ENCODE data around the gene GFER.
"Not testable (repeated sequence)": the region's sequence is repeated elsewhere in the genome, so short reads cannot be mapped to it uniquely, and the experiment has no call there.

The GFER gene

DNA sequence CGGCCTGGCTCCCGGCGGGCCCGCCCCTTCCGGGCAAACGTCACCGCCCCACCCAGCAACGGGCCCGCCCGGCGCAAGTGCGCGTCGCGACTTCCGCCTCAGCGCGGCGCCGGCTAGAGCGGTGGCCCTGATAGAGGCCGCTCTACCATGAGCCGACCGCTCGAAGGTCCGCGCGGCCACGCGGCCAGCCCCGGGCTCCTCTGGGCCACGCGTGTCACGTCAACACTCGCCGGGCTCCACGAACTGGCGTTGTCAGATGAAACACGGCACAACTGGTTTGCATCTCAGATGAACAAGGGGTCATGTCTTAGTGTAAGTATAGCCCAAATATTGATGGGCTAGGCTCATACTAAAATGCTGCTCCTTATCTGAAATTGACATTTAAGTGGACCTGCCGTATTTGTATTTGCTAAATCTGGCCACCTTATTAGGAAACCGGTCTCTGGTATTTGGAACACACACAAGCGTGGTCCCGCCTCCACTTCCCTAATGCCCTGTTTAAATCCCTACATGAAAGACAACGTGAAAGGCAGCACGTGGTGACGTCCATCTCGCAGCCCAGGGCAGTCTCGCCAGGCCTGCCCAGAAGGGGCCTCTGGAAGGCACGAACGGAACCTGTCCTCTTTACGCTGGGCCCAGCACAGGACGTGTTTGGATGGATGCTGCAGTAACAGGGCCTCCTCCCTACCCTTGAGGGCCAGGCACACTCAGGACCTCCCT lies 26.0 kb downstream of the GFER start, which contains the start of gene ZNF598:
Gene ZNF598, minus strand, starts transcription at position 31 of the 720 bp plus-strand sequence.
- H3K9me3 Mint-ChIP-seq, result no peaks in the 10 kb centered on the region
- H3K27ac Mint-ChIP-seq, result peak within 1 kb of the TSS; percentile 95 to 98 (median 98)
- H3K4me3 Mint-ChIP-seq, result peak within 1 kb of the TSS; percentile 90 to 95 (median 92)
- H3K27me3 Mint-ChIP-seq (ENCODE audit: low read depth), result peaks cover 4% of the 10 kb centered on the region
- H3K4me1 Mint-ChIP-seq, result peaks cover 30% of the 10 kb centered on the region
- H3K36me3 Mint-ChIP-seq (ENCODE audit: low read depth), result no peaks in the 10 kb centered on the region
- TF ChIP-seq, protein P1, sequence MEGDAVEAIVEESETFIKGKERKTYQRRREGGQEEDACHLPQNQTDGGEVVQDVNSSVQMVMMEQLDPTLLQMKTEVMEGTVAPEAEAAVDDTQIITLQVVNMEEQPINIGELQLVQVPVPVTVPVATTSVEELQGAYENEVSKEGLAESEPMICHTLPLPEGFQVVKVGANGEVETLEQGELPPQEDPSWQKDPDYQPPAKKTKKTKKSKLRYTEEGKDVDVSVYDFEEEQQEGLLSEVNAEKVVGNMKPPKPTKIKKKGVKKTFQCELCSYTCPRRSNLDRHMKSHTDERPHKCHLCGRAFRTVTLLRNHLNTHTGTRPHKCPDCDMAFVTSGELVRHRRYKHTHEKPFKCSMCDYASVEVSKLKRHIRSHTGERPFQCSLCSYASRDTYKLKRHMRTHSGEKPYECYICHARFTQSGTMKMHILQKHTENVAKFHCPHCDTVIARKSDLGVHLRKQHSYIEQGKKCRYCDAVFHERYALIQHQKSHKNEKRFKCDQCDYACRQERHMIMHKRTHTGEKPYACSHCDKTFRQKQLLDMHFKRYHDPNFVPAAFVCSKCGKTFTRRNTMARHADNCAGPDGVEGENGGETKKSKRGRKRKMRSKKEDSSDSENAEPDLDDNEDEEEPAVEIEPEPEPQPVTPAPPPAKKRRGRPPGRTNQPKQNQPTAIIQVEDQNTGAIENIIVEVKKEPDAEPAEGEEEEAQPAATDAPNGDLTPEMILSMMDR (IDR thresholded peaks at IDR 0.05; ENCODE audit: unreplicated experiment in 3 of 3), result no peak

DNA sequence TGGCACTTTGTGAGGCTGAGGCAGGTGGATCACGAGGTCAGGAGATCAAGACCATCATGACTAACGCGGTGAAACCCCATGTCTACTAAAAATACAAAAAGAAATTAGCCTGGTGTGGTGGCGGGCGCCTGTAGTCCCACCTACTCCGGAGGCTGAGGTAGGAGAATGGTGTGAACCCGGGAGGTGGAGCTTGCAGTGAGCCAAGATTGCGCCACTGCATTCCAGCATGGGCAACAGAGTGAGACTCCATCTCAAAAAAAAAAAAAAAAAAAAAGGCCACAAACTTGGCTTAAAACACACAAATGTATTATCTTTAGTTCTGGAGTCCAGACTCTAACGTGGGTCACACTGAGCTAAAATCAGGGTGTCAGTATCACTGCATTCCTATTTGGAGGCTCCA lies 27.7 kb downstream of the GFER start:
- H3K36me3 Mint-ChIP-seq (ENCODE audit: low read depth); H3K27me3 Mint-ChIP-seq (ENCODE audit: low read depth); H3K27ac Mint-ChIP-seq; H3K9me3 Mint-ChIP-seq: not testable (repeated sequence)
- Mint-ChIP-seq H3K4me3 (peak overlapping the region in 2 of 3 experiments; percentile 8 to 29), H3K4me1 (peaks cover 23% of the 10 kb centered on the region)

DNA sequence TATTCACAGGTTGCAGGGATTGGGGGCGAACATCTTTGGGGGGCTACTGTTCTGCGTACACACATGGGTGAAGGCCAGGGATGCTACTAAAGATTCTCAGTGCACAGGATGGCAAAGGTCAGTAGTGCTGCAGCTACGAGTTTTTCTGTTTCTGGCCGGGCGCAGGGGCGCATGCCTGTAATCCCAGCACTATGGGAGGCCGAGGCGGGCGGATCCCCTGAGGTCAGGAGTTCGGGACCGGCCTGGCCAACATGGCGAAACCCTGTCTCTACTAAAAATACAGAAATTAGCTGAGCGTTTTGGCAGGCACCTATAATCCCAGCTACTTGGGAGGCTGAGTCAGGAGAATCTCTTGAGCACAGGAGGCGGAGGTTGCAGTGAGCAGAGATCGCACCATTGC lies 29.5 kb downstream of the GFER start:
- peak overlapping the region in 1 of 3 experiments; percentile 29 for H3K4me3 Mint-ChIP-seq
- peaks cover 12% of the 10 kb centered on the region for H3K4me1 Mint-ChIP-seq
- no peaks in the 10 kb centered on the region for H3K36me3 Mint-ChIP-seq (ENCODE audit: low read depth)
- TF ChIP-seq, protein P1 (IDR thresholded peaks at IDR 0.05; ENCODE audit: unreplicated experiment in 3 of 3), result no peak
- H3K27ac Mint-ChIP-seq, result peak overlapping the region in 1 of 3 experiments; percentile 18
- H3K9me3 Mint-ChIP-seq, result no peaks in the 10 kb centered on the region
- peaks cover 4% of the 10 kb centered on the region for H3K27me3 Mint-ChIP-seq (ENCODE audit: low read depth)

DNA sequence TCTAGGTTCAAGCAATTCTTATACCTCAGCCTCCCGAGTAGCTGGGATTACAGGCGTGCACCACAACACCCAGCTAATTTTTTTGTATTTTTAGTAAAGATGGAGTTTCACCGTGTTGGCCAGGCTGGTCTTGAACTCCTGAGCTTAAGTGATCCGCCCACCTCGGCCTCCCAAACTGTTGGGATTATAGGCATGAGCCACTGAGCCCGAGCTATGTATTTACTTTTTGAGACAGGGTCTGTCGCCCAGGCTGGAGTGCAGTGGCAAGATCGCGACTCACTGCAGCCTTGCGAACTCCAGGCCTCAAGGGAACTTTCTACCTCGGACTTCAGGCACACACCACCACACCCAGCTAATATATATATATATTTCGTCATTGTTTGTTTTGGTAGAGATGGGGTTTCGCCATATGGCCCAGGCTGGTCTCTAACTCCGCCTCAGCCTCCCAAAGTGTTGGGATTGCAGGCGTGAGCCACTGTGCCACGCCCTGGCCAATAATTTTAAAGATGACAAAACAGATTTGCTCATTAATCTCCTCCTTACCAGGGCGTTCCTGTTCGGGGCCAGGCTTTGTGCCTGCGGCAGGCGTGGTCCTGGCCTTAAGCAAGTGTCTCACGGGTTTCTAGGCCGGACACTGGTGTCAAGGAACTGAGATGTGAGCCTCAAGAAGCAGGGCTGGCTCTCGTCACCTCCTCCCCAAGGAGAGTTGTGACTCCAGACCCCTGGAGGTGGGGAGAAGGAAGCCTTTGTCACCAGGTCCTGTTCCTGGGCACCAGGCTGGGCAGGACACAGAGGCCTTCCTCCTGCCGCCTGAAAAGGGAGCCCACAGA lies 31.3 kb downstream of the GFER start:
- TF ChIP-seq, protein P1 (IDR thresholded peaks at IDR 0.05; ENCODE audit: unreplicated experiment in 3 of 3), result no peak
- H3K4me1 Mint-ChIP-seq, result peaks cover 2% of the 10 kb centered on the region
- no peaks in the 10 kb centered on the region for H3K36me3 Mint-ChIP-seq (ENCODE audit: low read depth)
- H3K27me3 Mint-ChIP-seq (ENCODE audit: low read depth), result peaks cover 13% of the 10 kb centered on the region
- H3K27ac Mint-ChIP-seq, result no peak overlapping the region
- no peaks in the 10 kb centered on the region for H3K9me3 Mint-ChIP-seq
- no peak overlapping the region for H3K4me3 Mint-ChIP-seq

DNA sequence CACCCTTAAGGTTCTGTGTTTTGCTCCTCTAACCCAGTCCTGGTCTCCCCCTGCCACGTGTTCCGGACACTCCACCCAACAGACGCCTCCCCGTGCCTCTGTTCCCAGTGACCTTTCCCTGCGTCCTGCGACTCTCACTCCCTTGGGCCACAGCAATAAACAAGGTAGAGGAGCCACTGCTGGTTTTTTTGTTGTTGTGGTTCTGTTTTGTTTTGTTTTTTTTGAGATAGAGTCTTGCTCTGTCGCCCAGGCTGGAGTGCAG lies 31.9 kb downstream of the GFER start:
- Mint-ChIP-seq H3K4me3 (no peak overlapping the region), H3K27me3 (ENCODE audit: low read depth) (peaks cover 18% of the 10 kb centered on the region), H3K27ac (no peak overlapping the region), H3K36me3 (ENCODE audit: low read depth) (no peaks in the 10 kb centered on the region), H3K4me1 (no peaks in the 10 kb centered on the region), H3K9me3 (no peaks in the 10 kb centered on the region)
- TF ChIP-seq, protein P1 (IDR thresholded peaks at IDR 0.05; ENCODE audit: unreplicated experiment in 3 of 3), result no peak

DNA sequence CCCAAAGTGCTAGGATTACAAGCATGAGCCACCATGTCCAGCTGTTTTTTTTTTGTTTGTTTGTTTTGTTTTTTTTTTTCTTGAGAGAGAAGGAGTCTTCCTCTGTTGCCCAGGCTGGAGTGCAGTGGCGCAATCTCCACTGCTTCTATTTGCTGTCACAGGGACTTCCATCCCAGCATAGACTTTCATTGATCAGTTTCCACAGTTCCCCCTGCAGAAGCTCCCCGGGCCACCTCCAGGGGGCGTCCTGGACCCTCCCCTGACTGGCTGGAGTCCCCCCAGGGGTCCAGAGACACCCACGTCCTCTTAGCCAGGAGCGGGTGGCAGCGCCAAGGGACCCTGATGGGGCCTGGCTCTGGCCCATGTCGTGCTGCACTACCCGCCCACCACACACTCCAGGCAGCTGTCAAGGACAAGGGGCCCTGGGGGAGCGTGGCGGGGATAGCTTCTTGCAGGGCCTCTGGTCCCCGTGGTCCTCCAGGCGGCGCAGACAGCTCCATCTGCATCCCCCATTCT lies 32.5 kb downstream of the GFER start:
- TF ChIP-seq, protein P1 (IDR thresholded peaks at IDR 0.05; ENCODE audit: unreplicated experiment in 3 of 3), result peak; percentile 34 to 43 (median 39)
- H3K4me1 Mint-ChIP-seq, result no peaks in the 10 kb centered on the region
- no peak overlapping the region for H3K27ac Mint-ChIP-seq
- H3K27me3 Mint-ChIP-seq (ENCODE audit: low read depth), result peaks cover 22% of the 10 kb centered on the region
- H3K36me3 Mint-ChIP-seq (ENCODE audit: low read depth), result no peaks in the 10 kb centered on the region
- no peaks in the 10 kb centered on the region for H3K9me3 Mint-ChIP-seq
- H3K4me3 Mint-ChIP-seq, result no peak overlapping the region
